Measurements from ENCODE around the gene MCF2L2.
"Not testable (repeated sequence)": the region's sequence is repeated elsewhere in the genome, so short reads cannot be mapped to it uniquely, and the experiment has no call there.

Gene MCF2L2

GRCh38 chr3:183193762-183194689 lies 234.4 kb downstream of the MCF2L2 start:
- peak; percentile 60 for DNase-seq

GRCh38 chr3:183192650-183193300 lies 235.6 kb downstream of the MCF2L2 start:
- DNase-seq: no peak

GRCh38 chr3:183189641-183190040 lies 238.8 kb downstream of the MCF2L2 start:
- DNase-seq: no peak

- DNase-seq: no peak
These were observed 239.4 kb downstream of the MCF2L2 start for GRCh38 chr3:183188895-183189462.

- DNase-seq: no peak
These were observed 242.7 kb downstream of the MCF2L2 start for GRCh38 chr3:183185696-183186095.

- no peak for DNase-seq
These were observed 245.4 kb downstream of the MCF2L2 start for GRCh38 chr3:183182732-183183610.

GRCh38 chr3:183182073-183182472 lies 246.3 kb downstream of the MCF2L2 start:
- no peak for DNase-seq

GRCh38 chr3:183181606-183182005 lies 246.8 kb downstream of the MCF2L2 start:
- DNase-seq: no peak

GRCh38 chr3:183180784-183181295 lies 247.6 kb downstream of the MCF2L2 start:
- no peak for DNase-seq

- no peak for DNase-seq
These were observed 248.2 kb downstream of the MCF2L2 start for GRCh38 chr3:183180110-183180783.

- DNase-seq: not testable (repeated sequence)
These were observed 248.9 kb downstream of the MCF2L2 start for GRCh38 chr3:183179550-183179908.

- DNase-seq: no peak
These were observed 249.4 kb downstream of the MCF2L2 start for GRCh38 chr3:183178833-183179549.

GRCh38 chr3:183178512-183178832 lies 249.9 kb downstream of the MCF2L2 start:
- no peak for DNase-seq

GRCh38 chr3:183172051-183172639 lies 256.3 kb downstream of the MCF2L2 start:
- DNase-seq: no peak

- DNase-seq: not testable (repeated sequence)
These were observed 260.4 kb downstream of the MCF2L2 start for GRCh38 chr3:183167975-183168374.

- DNase-seq: no peak
These were observed 264.9 kb downstream of the MCF2L2 start for GRCh38 chr3:183163563-183163962.

- DNase-seq: peak; percentile 48
These were observed 266.7 kb downstream of the MCF2L2 start for GRCh38 chr3:183161552-183162336.

GRCh38 chr3:183160616-183161015 lies 267.8 kb downstream of the MCF2L2 start:
- DNase-seq: no peak

- DNase-seq: no peak
These were observed 269.1 kb downstream of the MCF2L2 start for GRCh38 chr3:183159333-183159732.

- no peak for DNase-seq
These were observed 269.8 kb downstream of the MCF2L2 start for GRCh38 chr3:183158551-183159006.
